HG02943 (cell line): Measurements from ENCODE around the gene PALLD.
"Not testable (repeated sequence)": the region's sequence is repeated elsewhere in the genome, so short reads cannot be mapped to it uniquely, and the experiment has no call there.

Experiments used
- ATAC-seq: cut with Tn5 transposase; IDR thresholded peaks from one replicate; pipeline ENCODE4 v1.9.1; 2021; ENCODE audit warnings: mild to moderate bottlenecking, low read depth, moderate library complexity; ENCODE audit not compliant: unreplicated experiment

Gene PALLD

GRCh38 chr4:168719725-168720124, 222.9 kb downstream of the PALLD start:
- ATAC-seq = no peak

GRCh38 chr4:168720396-168720900, 223.6 kb downstream of the PALLD start:
- ATAC-seq = no peak

GRCh38 chr4:168722391-168722790, 225.5 kb downstream of the PALLD start:
- no peak for ATAC-seq

GRCh38 chr4:168723020-168723419, 226.2 kb downstream of the PALLD start:
- ATAC-seq = no peak

- no peak for ATAC-seq
Measured at GRCh38 chr4:168723569-168723968, 226.7 kb downstream of the PALLD start.

- ATAC-seq = no peak
Measured at GRCh38 chr4:168724243-168724642, 227.4 kb downstream of the PALLD start.

GRCh38 chr4:168724686-168725411, 228.0 kb downstream of the PALLD start:
- ATAC-seq = no peak

GRCh38 chr4:168725930-168726329, 229.1 kb downstream of the PALLD start:
- ATAC-seq = no peak

- ATAC-seq = not testable (repeated sequence)
Measured at GRCh38 chr4:168727181-168727580, 230.3 kb downstream of the PALLD start.

GRCh38 chr4:168731006-168731636, 234.3 kb downstream of the PALLD start:
- ATAC-seq = no peak

- ATAC-seq = no peak
Measured at GRCh38 chr4:168731706-168732414, 235.0 kb downstream of the PALLD start.

- no peak for ATAC-seq
Measured at GRCh38 chr4:168732714-168733113, 235.9 kb downstream of the PALLD start.

GRCh38 chr4:168734703-168735678, 238.1 kb downstream of the PALLD start:
- no peak for ATAC-seq

GRCh38 chr4:168735735-168736134, 238.9 kb downstream of the PALLD start:
- ATAC-seq = no peak

GRCh38 chr4:168736860-168737805, 240.3 kb downstream of the PALLD start:
- no peak for ATAC-seq

- no peak for ATAC-seq
Measured at GRCh38 chr4:168737806-168738172, 240.9 kb downstream of the PALLD start.

- no peak for ATAC-seq
Measured at GRCh38 chr4:168739886-168740285, 243.0 kb downstream of the PALLD start.

GRCh38 chr4:168740691-168741090, 243.8 kb downstream of the PALLD start:
- ATAC-seq = no peak
